Transverse colon (tissue), 4 donors: Measurements from ENCODE around the gene TAS1R2. TPM values are rescaled to one million over a fixed set of nuclear protein-coding genes. Genes with fewer than 3 reads are reported as not detected.

ENCODE experiments used
- DNase-seq: peaks from one replicate; pipeline ENCODE4 v3.0.0-alpha.2; 2019
- H3K27ac ChIP-seq, 4 donors: fragments of 200-600 bp; sonication (generic); 2 replicates each; pipeline ENCODE4 v1.5.1; 2016 to 2018; ENCODE audit warnings: inconsistent platforms in 4 of 4
- H3K27me3 ChIP-seq: fragments of 200-600 bp; sonication (generic); 2 replicates; pipeline ENCODE4 v1.5.1; 2017; ENCODE audit warnings: inconsistent platforms
- H3K36me3 ChIP-seq, 4 donors: fragments of 200-600 bp; sonication (generic); 2 replicates each; pipeline ENCODE4 v1.5.1; 2017 to 2019; ENCODE audit warnings: inconsistent platforms in 4 of 4
- H3K4me1 ChIP-seq, 4 donors: fragments of 200-600 bp; sonication (generic); 2 replicates each; pipeline ENCODE4 v1.5.1; 2017 to 2020; ENCODE audit warnings: inconsistent platforms in 4 of 4
- H3K4me3 ChIP-seq, 4 donors: fragments of 200-600 bp; sonication (generic); 1 replicate in 1 of 4; 2 replicates in 3 of 4; pipeline versions ENCODE4 v1.5.1 to v1.6.1; 2017 to 2019; ENCODE audit warnings: inconsistent platforms in 4 of 4
- H3K9me3 ChIP-seq, 2 donors: fragments of 200-600 bp; sonication (generic); 2 replicates each; pipeline ENCODE4 v1.5.1; 2017 to 2019; ENCODE audit warnings: inconsistent platforms in 2 of 2
- EP300 ChIP-seq: sonication (generic); formaldehyde crosslinking; IDR thresholded peaks from one replicate; pipeline ENCODE4 v1.6.1; 2017; ENCODE audit warnings: antibody characterized with exemption, low read depth
- POLR2A ChIP-seq: fragments of 450-650 bp; IDR thresholded peaks from one replicate; pipeline ENCODE4 v1.6.1; 2016; ENCODE audit warnings: antibody characterized with exemption, mild to moderate bottlenecking, moderate library complexity
- POLR2AphosphoS5 ChIP-seq, 3 donors: sonication (generic); formaldehyde crosslinking; IDR thresholded peaks; one replicate each; pipeline ENCODE4 v1.6.1; 2016; ENCODE audit warnings: antibody characterized with exemption in 3 of 3
- WGBS, 2 donors: methylation state at CpG; one replicate each; pipeline ENCODE4 v1.1.5; 2018; ENCODE audit warnings: low coverage in 1 of 2; 5-methylcytosine and 5-hydroxymethylcytosine counted together
- in situ Hi-C, 4 donors: fragments of 200-750 bp; cut with MboI; loops; one replicate each; pipeline versions ENCODE4 v1.15.0 to v1.15.1; 2017; ENCODE audit warnings: low sequenced_read_pairs in 3 of 4, low pct_ligation_motif_present in 1 of 4, low pct_unique_long_range_greater_than_20kb in 1 of 4
- intact Hi-C: fragments of 100-400 bp; cut with DNase I; formaldehyde crosslinking; loops from one replicate; pipeline ENCODE4 v1.15.1; 2023; ENCODE audit warnings: low total_unique reads
- small RNA-seq, 4 donors: library from RNA; depleted of rRNA; stranded (forward); fragments of <200 nt; gene quantifications; one replicate each; pipeline ENCODE3, GENCODE V24; 2016
- total RNA-seq, 4 donors: library from RNA; depleted of rRNA; stranded (reverse); fragments of >200 nt; gene quantifications; one replicate each; pipeline ENCODE4 v1.1.0, GENCODE V29; 2016
- TF ChIP-seq, protein P1 (sequence below), 5 experiments: fragments of 200-600 bp in 3 of 5; fragments of 450-650 bp in 2 of 5; sonication (generic) in 3 of 5; IDR thresholded peaks; 1 replicate in 2 of 5; 2 replicates in 3 of 5; pipeline ENCODE4 v1.5.1; 2016 to 2017; ENCODE audit warnings: antibody characterized with exemption in 5 of 5, inconsistent platforms in 3 of 5, mild to moderate bottlenecking in 2 of 5, moderate library complexity in 1 of 5

The TAS1R2 gene
- total RNA-seq, 4 donors from 2014 or later: not detected

- TF ChIP-seq POLR2A (no peak), POLR2AphosphoS5 (IDR thresholded peaks at IDR 0.05) (no peak), EP300 (no peak)
- TF ChIP-seq, protein P1, sequence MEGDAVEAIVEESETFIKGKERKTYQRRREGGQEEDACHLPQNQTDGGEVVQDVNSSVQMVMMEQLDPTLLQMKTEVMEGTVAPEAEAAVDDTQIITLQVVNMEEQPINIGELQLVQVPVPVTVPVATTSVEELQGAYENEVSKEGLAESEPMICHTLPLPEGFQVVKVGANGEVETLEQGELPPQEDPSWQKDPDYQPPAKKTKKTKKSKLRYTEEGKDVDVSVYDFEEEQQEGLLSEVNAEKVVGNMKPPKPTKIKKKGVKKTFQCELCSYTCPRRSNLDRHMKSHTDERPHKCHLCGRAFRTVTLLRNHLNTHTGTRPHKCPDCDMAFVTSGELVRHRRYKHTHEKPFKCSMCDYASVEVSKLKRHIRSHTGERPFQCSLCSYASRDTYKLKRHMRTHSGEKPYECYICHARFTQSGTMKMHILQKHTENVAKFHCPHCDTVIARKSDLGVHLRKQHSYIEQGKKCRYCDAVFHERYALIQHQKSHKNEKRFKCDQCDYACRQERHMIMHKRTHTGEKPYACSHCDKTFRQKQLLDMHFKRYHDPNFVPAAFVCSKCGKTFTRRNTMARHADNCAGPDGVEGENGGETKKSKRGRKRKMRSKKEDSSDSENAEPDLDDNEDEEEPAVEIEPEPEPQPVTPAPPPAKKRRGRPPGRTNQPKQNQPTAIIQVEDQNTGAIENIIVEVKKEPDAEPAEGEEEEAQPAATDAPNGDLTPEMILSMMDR (IDR thresholded peaks at IDR 0.05): no peak
- in situ Hi-C loops (no loop called here), intact Hi-C loops (no loop called here)
- H3K27me3 ChIP-seq: peaks cover 33% of the 10 kb centered on the region
- DNase-seq: no peak
- no peak overlapping the region for H3K4me3 ChIP-seq
- H3K27ac ChIP-seq: no peak overlapping the region
- no peaks in the 10 kb centered on the region for H3K36me3 ChIP-seq
- H3K9me3 ChIP-seq: no peaks in the 10 kb centered on the region
- 49% methylated on average over 10 of the region's 10 CpGs; no CpG with 5 or more reads in 1 of the 2 donors for WGBS, 2 donors
- H3K4me1 ChIP-seq: no peaks in the 10 kb centered on the region
These were observed 65.4 kb downstream of the TAS1R2 start for GRCh38 chr1:18794051-18794450.

- 73 to 88% methylated on average over 6 to 10 of the region's 10 CpGs for WGBS, 2 donors
- Histone ChIP-seq H3K4me3 (no peak overlapping the region), H3K27ac (no peak overlapping the region), H3K27me3 (peaks cover 39% of the 10 kb centered on the region), H3K4me1 (no peaks in the 10 kb centered on the region), H3K36me3 (no peaks in the 10 kb centered on the region), H3K9me3 (no peaks in the 10 kb centered on the region)
- no peak for TF ChIP-seq POLR2A
- TF ChIP-seq, protein P1 (IDR thresholded peaks at IDR 0.05): no peak
- no peak for TF ChIP-seq EP300
- TF ChIP-seq POLR2AphosphoS5 (IDR thresholded peaks at IDR 0.05): no peak
- no peak for DNase-seq
- in situ Hi-C loops (no loop called here), intact Hi-C loops (no loop called here)
These were observed 66.3 kb downstream of the TAS1R2 start for GRCh38 chr1:18793164-18793563.

DNA sequence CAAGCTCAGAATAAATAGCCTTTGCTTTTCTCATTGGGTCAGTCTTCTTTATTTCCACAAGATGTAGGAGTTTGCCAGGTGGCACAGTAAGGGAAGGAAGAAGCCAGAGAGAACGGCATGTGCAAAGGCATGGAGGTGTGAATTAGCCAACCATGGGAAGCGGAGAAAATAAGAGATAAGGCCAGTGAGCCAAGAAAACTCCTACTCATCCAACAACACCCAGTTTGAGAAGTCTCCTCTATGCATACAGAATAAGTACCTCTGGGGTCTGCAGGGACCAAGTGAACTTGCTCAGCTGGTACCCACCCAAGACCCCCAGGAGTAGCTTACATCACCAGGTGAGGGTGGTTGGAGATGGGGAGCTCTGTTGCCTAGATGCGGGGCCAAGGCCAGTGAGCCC, 66.7 kb downstream of the TAS1R2 start:
- no peaks in the 10 kb centered on the region for H3K4me1 ChIP-seq
- in situ Hi-C loops (no loop called here), intact Hi-C loops (no loop called here)
- 67 to 94% methylated on average over 2 to 3 of the region's 3 CpGs for WGBS, 2 donors
- no peaks in the 10 kb centered on the region for H3K9me3 ChIP-seq
- no peaks in the 10 kb centered on the region for H3K36me3 ChIP-seq
- no peak for DNase-seq
- H3K27me3 ChIP-seq: peaks cover 39% of the 10 kb centered on the region
- H3K4me3 ChIP-seq: no peak overlapping the region
- no peak overlapping the region for H3K27ac ChIP-seq
- no peak for TF ChIP-seq POLR2A
- TF ChIP-seq EP300: no peak
- TF ChIP-seq POLR2AphosphoS5 (IDR thresholded peaks at IDR 0.05): no peak
- TF ChIP-seq, protein P1 (IDR thresholded peaks at IDR 0.05): no peak

Small RNA genes lying within 50 kb of the gene (small RNA-seq; reads per million reads assigned to genes)
- 0 reads per million in 4 donors for gene MIR1290
- gene MIR4695: 0 reads per million in 4 donors

Other genes with a start within 250 kb of the TAS1R2 start
- gene PAX7, start 228.8 kb downstream of the TAS1R2 start, total RNA-seq: not detected
- 1 to 10 TPM; 3.8 to 6.0 (median 4.8) TPM for gene ALDH4A1, start 42.9 kb upstream of the TAS1R2 start, total RNA-seq
- 100 to 1,000 TPM in 1 of 4 donors, 10 to 100 TPM in 2, 1 to 10 TPM in 1; 5.0 to 145 (median 13.6) TPM for gene IFFO2, start 97.0 kb upstream of the TAS1R2 start, total RNA-seq